Tibial nerve (tissue), 4 donors: Measurements from ENCODE around the gene ILF2. TPM values are rescaled to one million over a fixed set of nuclear protein-coding genes. Genes with fewer than 3 reads are reported as not detected.

Experiments
- DNase-seq, 2 donors: peaks; one replicate each; pipeline ENCODE4 v3.0.0-alpha.2; 2019; ENCODE audit warnings: low spot score in 2 of 2
- H3K27ac ChIP-seq, 4 donors: fragments of 200-600 bp; sonication (generic) in 3 of 4; one replicate each; pipeline ENCODE4 v1.5.1; 2017 to 2019; ENCODE audit warnings: mild to moderate bottlenecking in 1 of 4
- H3K27me3 ChIP-seq, 2 donors: fragments of 200-600 bp; sonication (generic) in 1 of 2; one replicate each; pipeline versions ENCODE4 v1.5.1 to v1.6.0; 2017 to 2019
- H3K36me3 ChIP-seq, 3 donors: fragments of 200-600 bp; sonication (generic); one replicate each; pipeline ENCODE4 v1.5.1; 2018 to 2019
- H3K4me1 ChIP-seq, 4 donors: fragments of 200-600 bp; sonication (generic) in 3 of 4; one replicate each; pipeline ENCODE4 v1.5.1; 2017 to 2019
- H3K4me3 ChIP-seq, 4 donors: fragments of 200-600 bp; sonication (generic) in 3 of 4; one replicate each; pipeline ENCODE4 v1.5.1; 2017 to 2019; ENCODE audit warnings: mild to moderate bottlenecking in 1 of 4, moderate library complexity in 1 of 4
- H3K9me3 ChIP-seq, 4 donors: fragments of 200-600 bp; sonication (generic) in 3 of 4; one replicate each; pipeline ENCODE4 v1.5.1; 2017 to 2019
- CTCF ChIP-seq, 5 experiments: fragments of 200-600 bp in 3 of 5; fragments of 450-650 bp in 2 of 5; sonication (generic) in 3 of 5; IDR thresholded peaks; one replicate each; pipeline ENCODE4 v1.5.1; 2016 to 2019; ENCODE audit warnings: antibody characterized with exemption in 5 of 5, mild to moderate bottlenecking in 3 of 5, moderate library complexity in 2 of 5
- EP300 ChIP-seq, 2 donors: sonication (generic); formaldehyde crosslinking; IDR thresholded peaks; one replicate each; pipeline ENCODE4 v1.6.1; 2017; ENCODE audit warnings: antibody characterized with exemption in 2 of 2, mild to moderate bottlenecking in 1 of 2
- POLR2A ChIP-seq, 2 donors: fragments of 450-650 bp; IDR thresholded peaks; one replicate each; pipeline ENCODE4 v1.6.1; 2017; ENCODE audit warnings: antibody characterized with exemption in 2 of 2, mild to moderate bottlenecking in 2 of 2, moderate library complexity in 2 of 2
- WGBS, 2 donors: methylation state at CpG; one replicate each; pipeline ENCODE4 v1.1.5; 2018; 5-methylcytosine and 5-hydroxymethylcytosine counted together
- total RNA-seq, 4 donors: library from RNA; depleted of rRNA; stranded (reverse); fragments of >200 nt; gene quantifications; one replicate each; pipeline ENCODE4 v1.1.0, GENCODE V29; 2016

ILF2 gene
- total RNA-seq, 4 donors from 2014 or later, result 62.8 to 102 (median 76.7) TPM

DNA sequence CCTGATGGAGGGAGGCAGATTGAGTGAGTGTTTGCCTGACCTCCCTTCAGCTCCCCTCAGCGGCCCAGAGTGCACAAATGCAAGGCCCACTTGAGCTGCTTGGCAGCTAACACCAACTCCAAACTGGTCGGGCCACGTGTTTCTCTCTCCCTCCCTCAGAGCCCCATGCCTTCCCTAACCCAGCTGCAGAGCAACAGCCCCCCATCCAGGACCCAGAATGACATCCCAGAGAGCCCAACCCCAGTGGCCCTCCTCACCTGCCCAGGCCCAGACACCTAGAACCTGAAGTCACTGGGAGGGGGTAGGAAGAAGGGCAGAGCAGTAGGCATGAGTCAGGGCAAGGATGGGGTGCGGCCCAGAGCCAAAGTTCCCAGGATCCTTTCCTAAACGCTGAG lies 53.9 kb downstream of the ILF2 start:
- Histone ChIP-seq H3K27ac (peak overlapping the region; percentile 45 to 92 (median 70)), H3K36me3 (peaks cover 0 to 23% (median 0%) of the 10 kb centered on the region in 3 donors), H3K4me3 (no peak overlapping the region), H3K27me3 (no peaks in the 10 kb centered on the region), H3K4me1 (peaks cover 0 to 33% (median 23%) of the 10 kb centered on the region in 4 donors), H3K9me3 (no peaks in the 10 kb centered on the region)
- WGBS, 2 donors, result 61% methylated on average over 5 of the region's 5 CpGs
- TF ChIP-seq EP300 (IDR thresholded peaks at IDR 0.05) (no peak), POLR2A (IDR thresholded peaks at IDR 0.05) (no peak), CTCF (IDR thresholded peaks at IDR 0.05) (no peak)
- no peak for DNase-seq

DNA sequence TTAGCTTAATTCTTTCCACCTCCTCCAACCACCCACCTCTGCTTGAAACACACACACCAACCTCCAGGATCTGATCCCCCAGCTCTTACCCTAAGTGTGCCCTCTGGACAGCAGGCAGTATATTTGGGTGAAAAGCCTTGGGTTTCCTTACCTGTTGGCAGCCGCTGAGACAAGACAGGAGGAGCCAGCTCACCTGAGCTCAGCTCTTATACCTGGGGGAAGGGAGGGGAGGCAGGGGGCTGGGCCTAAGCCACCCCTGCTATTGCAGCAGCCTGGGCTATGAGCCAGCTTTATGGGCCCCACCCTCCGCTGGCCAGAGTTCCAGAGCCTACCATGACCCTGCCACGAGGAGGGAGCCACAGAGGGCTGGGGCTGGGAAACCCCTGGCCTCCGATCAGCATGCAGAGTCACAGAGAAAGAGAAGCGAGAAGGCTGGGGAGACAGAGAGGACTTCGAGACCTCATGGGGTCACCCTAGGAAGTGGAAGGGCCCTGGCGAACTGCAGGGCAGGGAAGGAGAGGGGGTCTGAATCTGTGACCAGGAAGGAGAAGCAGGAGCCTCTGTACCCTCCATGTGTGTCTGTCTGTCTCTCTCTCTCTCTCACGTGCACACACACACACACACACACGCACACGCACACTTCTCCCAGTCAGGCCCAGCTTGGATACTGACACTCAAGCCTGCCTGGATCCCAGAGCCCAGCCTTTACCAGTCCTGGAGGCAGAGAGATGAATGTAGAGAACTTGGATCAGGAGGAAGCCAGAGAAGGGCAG lies 54.5 kb downstream of the ILF2 start, which contains the start of gene S100A14:
S100A14 (minus strand) TSS at position 182 of the 773 bp plus-strand sequence. CDS start 467 bp downstream, outside the sequence.
- peak within 1 kb of the TSS; percentile 45 to 92 (median 70) for H3K27ac ChIP-seq
- no peak for DNase-seq
- TF ChIP-seq CTCF (IDR thresholded peaks at IDR 0.05) (no peak), EP300 (IDR thresholded peaks at IDR 0.05) (no peak), POLR2A (IDR thresholded peaks at IDR 0.05) (no peak)
- peaks cover 0 to 36% (median 25%) of the 10 kb centered on the region in 4 donors for H3K4me1 ChIP-seq
- H3K9me3 ChIP-seq, result no peaks in the 10 kb centered on the region
- no peaks in the 10 kb centered on the region for H3K27me3 ChIP-seq
- WGBS, 2 donors, result 42 to 53% methylated on average over 8 to 10 of the region's 10 CpGs
- peak within 1 kb of the TSS in 1 of 4 donors; percentile 9 for H3K4me3 ChIP-seq
- H3K36me3 ChIP-seq, result peaks cover 0 to 23% (median 0%) of the 10 kb centered on the region in 3 donors

GRCh38 chr1:153615406-153615805 lies 55.4 kb downstream of the ILF2 start:
- Histone ChIP-seq H3K27me3 (no peaks in the 10 kb centered on the region), H3K36me3 (peaks cover 0 to 23% (median 0%) of the 10 kb centered on the region in 3 donors), H3K9me3 (no peaks in the 10 kb centered on the region), H3K27ac (peak overlapping the region in 3 of 4 donors; percentile 51 to 92 (median 88)), H3K4me3 (peak overlapping the region in 1 of 4 donors; percentile 9), H3K4me1 (peaks cover 0 to 46% (median 34%) of the 10 kb centered on the region in 4 donors)
- DNase-seq, result no peak
- 86 to 100% methylated on average over 1 of the region's 2 CpGs for WGBS, 2 donors
- no peak for TF ChIP-seq CTCF (IDR thresholded peaks at IDR 0.05)
- TF ChIP-seq EP300 (IDR thresholded peaks at IDR 0.05), result no peak
- TF ChIP-seq POLR2A (IDR thresholded peaks at IDR 0.05), result no peak

- Histone ChIP-seq H3K4me1 (peaks cover 0 to 51% (median 38%) of the 10 kb centered on the region in 4 donors), H3K4me3 (no peak overlapping the region), H3K9me3 (no peaks in the 10 kb centered on the region), H3K27me3 (no peaks in the 10 kb centered on the region), H3K36me3 (peaks cover 0 to 19% (median 0%) of the 10 kb centered on the region in 3 donors), H3K27ac (peak overlapping the region in 2 of 4 donors; percentile 92 to 99)
- TF ChIP-seq CTCF (IDR thresholded peaks at IDR 0.05) (no peak), POLR2A (IDR thresholded peaks at IDR 0.05) (no peak), EP300 (IDR thresholded peaks at IDR 0.05) (no peak)
- no peak for DNase-seq
- 93 to 95% methylated on average over 7 of the region's 7 CpGs for WGBS, 2 donors
Observed at GRCh38 chr1:153614906-153615305, 55.9 kb downstream of the ILF2 start.
